H1 (cell line): ENCODE data around the gene SIGLEC11. TPM values are rescaled to one million over a fixed set of nuclear protein-coding genes. Genes with fewer than 3 reads are reported as not detected.

ENCODE experiments used
- BACH1 ChIP-seq: IDR thresholded peaks from 2 replicates; pipeline ENCODE4 v1.6.1; 2012; ENCODE audit warnings: low read length, improper control_type of control experiment
- BCL11A ChIP-seq, 2 experiments: IDR thresholded peaks; one replicate each; pipeline ENCODE4 v1.6.1; 2011; ENCODE audit warnings: low read depth in 2 of 2, low read length in 2 of 2, mild to moderate bottlenecking in 2 of 2
- CHD2 ChIP-seq: IDR thresholded peaks from 2 replicates; pipeline ENCODE4 v1.6.1; 2012; ENCODE audit warnings: low read length, improper control_type of control experiment
- EP300 ChIP-seq, 2 experiments: IDR thresholded peaks; 1 replicate in 1 of 2; 2 replicates in 1 of 2; pipeline ENCODE4 v1.6.1; 2011 to 2012; ENCODE audit warnings: low read depth in 2 of 2, low read length in 2 of 2, mild to moderate bottlenecking in 2 of 2, borderline replicate concordance in 1 of 2, inconsistent platforms in 1 of 2, moderate library complexity in 1 of 2
- NANOG ChIP-seq: IDR thresholded peaks from 2 replicates; pipeline ENCODE4 v1.6.1; 2011; ENCODE audit warnings: low read length, low read depth, mild to moderate bottlenecking, inconsistent platforms; ENCODE audit not compliant: insufficient read depth, poor library complexity, severe bottlenecking
- NRF1 ChIP-seq: IDR thresholded peaks from 2 replicates; pipeline ENCODE4 v1.6.1; 2011; ENCODE audit warnings: mild to moderate bottlenecking, low read depth, low read length, improper control_type of control experiment
- POLR2A ChIP-seq, 2 experiments: IDR thresholded peaks; 1 replicate in 1 of 2; 2 replicates in 1 of 2; pipeline ENCODE4 v1.6.1; 2011; ENCODE audit warnings: low read depth in 2 of 2, low read length in 2 of 2, mild to moderate bottlenecking in 2 of 2; ENCODE audit errors: control extremely low read depth in 1 of 2
- POLR2AphosphoS5 ChIP-seq: IDR thresholded peaks from 2 replicates; pipeline ENCODE4 v1.6.1; 2011; ENCODE audit warnings: low read depth, low read length
- SIX5 ChIP-seq: IDR thresholded peaks from 2 replicates; pipeline ENCODE4 v1.6.1; 2011; ENCODE audit warnings: mild to moderate bottlenecking, low read depth, low read length
- SP1 ChIP-seq: IDR thresholded peaks from 2 replicates; pipeline ENCODE4 v1.6.1; 2011; ENCODE audit warnings: low read depth, low read length
- SP4 ChIP-seq: IDR thresholded peaks from 2 replicates; pipeline ENCODE4 v1.6.1; 2012; ENCODE audit warnings: low read length, inconsistent platforms
- YY1 ChIP-seq: IDR thresholded peaks from 2 replicates; pipeline ENCODE4 v1.6.1; 2011; ENCODE audit warnings: low read depth, mild to moderate bottlenecking, low read length
- polyA plus RNA-seq, 7 experiments: library from polyadenylated mRNA; depleted of rRNA in 3 of 7; stranded (reverse) in 5 of 7; unstranded in 2 of 7; fragments of >200 nt in 5 of 7; fragments of 200-250 nt in 2 of 7; gene quantifications; 1 replicate in 5 of 7; 2 replicates in 1 of 7; 4 replicates in 1 of 7; pipeline versions ENCODE4 v1.2.1 to v1.2.3, GENCODE V29; 2011 to 2013; ENCODE audit warnings: missing spikeins in 2 of 7, mixed read lengths in 2 of 7
- total RNA-seq: library from RNA; stranded (reverse); fragmentation: NEBNext Ultra II Directional; extraction: Animal tissue kit (Norgen Biotek cat#: 25700); gene quantifications from 2 replicates; pipeline ENCODE4 v1.2.1, GENCODE V29; 2021
- TF ChIP-seq, protein P1 (sequence below): fragments of 300-600 bp; sonication (generic); IDR thresholded peaks from 2 replicates; pipeline ENCODE4 v1.7.1; 2012; ENCODE audit warnings: low read length, moderate library complexity, mild to moderate bottlenecking, inconsistent platforms; ENCODE audit not compliant: insufficient replicate concordance

The SIGLEC11 gene
- total and polyA plus RNA-seq, 2 of the 8 experiments (the other 6 are each of a cell fraction or from before 2014, with no cell fraction given), result 0.18 TPM; not detected in 1

GRCh38 chr19:49937750-49938381 lies 23.1 kb downstream of the SIGLEC11 start (continued):
- TF ChIP-seq, protein P1, sequence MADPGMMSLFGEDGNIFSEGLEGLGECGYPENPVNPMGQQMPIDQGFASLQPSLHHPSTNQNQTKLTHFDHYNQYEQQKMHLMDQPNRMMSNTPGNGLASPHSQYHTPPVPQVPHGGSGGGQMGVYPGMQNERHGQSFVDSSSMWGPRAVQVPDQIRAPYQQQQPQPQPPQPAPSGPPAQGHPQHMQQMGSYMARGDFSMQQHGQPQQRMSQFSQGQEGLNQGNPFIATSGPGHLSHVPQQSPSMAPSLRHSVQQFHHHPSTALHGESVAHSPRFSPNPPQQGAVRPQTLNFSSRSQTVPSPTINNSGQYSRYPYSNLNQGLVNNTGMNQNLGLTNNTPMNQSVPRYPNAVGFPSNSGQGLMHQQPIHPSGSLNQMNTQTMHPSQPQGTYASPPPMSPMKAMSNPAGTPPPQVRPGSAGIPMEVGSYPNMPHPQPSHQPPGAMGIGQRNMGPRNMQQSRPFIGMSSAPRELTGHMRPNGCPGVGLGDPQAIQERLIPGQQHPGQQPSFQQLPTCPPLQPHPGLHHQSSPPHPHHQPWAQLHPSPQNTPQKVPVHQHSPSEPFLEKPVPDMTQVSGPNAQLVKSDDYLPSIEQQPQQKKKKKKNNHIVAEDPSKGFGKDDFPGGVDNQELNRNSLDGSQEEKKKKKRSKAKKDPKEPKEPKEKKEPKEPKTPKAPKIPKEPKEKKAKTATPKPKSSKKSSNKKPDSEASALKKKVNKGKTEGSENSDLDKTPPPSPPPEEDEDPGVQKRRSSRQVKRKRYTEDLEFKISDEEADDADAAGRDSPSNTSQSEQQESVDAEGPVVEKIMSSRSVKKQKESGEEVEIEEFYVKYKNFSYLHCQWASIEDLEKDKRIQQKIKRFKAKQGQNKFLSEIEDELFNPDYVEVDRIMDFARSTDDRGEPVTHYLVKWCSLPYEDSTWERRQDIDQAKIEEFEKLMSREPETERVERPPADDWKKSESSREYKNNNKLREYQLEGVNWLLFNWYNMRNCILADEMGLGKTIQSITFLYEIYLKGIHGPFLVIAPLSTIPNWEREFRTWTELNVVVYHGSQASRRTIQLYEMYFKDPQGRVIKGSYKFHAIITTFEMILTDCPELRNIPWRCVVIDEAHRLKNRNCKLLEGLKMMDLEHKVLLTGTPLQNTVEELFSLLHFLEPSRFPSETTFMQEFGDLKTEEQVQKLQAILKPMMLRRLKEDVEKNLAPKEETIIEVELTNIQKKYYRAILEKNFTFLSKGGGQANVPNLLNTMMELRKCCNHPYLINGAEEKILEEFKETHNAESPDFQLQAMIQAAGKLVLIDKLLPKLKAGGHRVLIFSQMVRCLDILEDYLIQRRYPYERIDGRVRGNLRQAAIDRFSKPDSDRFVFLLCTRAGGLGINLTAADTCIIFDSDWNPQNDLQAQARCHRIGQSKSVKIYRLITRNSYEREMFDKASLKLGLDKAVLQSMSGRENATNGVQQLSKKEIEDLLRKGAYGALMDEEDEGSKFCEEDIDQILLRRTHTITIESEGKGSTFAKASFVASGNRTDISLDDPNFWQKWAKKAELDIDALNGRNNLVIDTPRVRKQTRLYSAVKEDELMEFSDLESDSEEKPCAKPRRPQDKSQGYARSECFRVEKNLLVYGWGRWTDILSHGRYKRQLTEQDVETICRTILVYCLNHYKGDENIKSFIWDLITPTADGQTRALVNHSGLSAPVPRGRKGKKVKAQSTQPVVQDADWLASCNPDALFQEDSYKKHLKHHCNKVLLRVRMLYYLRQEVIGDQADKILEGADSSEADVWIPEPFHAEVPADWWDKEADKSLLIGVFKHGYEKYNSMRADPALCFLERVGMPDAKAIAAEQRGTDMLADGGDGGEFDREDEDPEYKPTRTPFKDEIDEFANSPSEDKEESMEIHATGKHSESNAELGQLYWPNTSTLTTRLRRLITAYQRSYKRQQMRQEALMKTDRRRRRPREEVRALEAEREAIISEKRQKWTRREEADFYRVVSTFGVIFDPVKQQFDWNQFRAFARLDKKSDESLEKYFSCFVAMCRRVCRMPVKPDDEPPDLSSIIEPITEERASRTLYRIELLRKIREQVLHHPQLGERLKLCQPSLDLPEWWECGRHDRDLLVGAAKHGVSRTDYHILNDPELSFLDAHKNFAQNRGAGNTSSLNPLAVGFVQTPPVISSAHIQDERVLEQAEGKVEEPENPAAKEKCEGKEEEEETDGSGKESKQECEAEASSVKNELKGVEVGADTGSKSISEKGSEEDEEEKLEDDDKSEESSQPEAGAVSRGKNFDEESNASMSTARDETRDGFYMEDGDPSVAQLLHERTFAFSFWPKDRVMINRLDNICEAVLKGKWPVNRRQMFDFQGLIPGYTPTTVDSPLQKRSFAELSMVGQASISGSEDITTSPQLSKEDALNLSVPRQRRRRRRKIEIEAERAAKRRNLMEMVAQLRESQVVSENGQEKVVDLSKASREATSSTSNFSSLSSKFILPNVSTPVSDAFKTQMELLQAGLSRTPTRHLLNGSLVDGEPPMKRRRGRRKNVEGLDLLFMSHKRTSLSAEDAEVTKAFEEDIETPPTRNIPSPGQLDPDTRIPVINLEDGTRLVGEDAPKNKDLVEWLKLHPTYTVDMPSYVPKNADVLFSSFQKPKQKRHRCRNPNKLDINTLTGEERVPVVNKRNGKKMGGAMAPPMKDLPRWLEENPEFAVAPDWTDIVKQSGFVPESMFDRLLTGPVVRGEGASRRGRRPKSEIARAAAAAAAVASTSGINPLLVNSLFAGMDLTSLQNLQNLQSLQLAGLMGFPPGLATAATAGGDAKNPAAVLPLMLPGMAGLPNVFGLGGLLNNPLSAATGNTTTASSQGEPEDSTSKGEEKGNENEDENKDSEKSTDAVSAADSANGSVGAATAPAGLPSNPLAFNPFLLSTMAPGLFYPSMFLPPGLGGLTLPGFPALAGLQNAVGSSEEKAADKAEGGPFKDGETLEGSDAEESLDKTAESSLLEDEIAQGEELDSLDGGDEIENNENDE, result no peak
- TF ChIP-seq SIX5, result no peak
- TF ChIP-seq YY1, result no peak
- no peak for TF ChIP-seq SP1
- no peak for TF ChIP-seq NANOG
- no peak for TF ChIP-seq POLR2AphosphoS5
- no peak for TF ChIP-seq EP300 (IDR thresholded peaks at IDR 0.05; ENCODE audit: borderline replicate concordance in 1 of 2, low read depth in 2 of 2, low read length in 2 of 2)
- no peak for TF ChIP-seq CHD2
- no peak for TF ChIP-seq SP4
- TF ChIP-seq NRF1, result no peak
- TF ChIP-seq POLR2A (IDR thresholded peaks at IDR 0.05; ENCODE audit: control extremely low read depth in 1 of 2, low read depth in 2 of 2, low read length in 2 of 2), result no peak
- TF ChIP-seq BCL11A (IDR thresholded peaks at IDR 0.05; ENCODE audit: low read depth in 2 of 2, low read length in 2 of 2), result no peak
- TF ChIP-seq BACH1, result no peak
